GM12874 (cell line): Measurements from ENCODE around the gene FOXF2.

ENCODE experiments used
- TF ChIP-seq, protein P1 (sequence below): IDR thresholded peaks from 2 replicates; pipeline ENCODE4 v1.5.1; 2011; ENCODE audit warnings: low read depth, mild to moderate bottlenecking, control low read depth, low read length, moderate library complexity; ENCODE audit not compliant: insufficient read depth

Gene FOXF2

DNA sequence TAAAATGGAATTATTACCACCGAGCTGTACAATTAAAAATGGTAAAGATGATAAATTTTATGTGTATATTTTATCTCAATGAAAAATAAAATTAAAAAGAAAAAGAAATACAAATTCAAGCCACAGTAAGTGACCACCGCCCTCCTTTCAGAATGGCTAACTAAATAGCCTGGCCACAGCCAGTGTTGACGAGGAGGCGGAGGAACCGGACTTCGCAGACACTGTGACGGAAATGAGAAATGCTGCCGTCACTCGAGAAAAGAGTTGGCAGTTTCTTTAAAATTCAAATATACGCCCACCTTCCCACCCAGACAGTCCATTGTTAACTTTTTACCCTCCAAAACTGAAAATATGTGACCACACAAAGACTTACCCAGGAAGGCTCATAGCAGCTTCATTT lies 50.0 kb downstream of the FOXF2 start:
- TF ChIP-seq, protein P1, sequence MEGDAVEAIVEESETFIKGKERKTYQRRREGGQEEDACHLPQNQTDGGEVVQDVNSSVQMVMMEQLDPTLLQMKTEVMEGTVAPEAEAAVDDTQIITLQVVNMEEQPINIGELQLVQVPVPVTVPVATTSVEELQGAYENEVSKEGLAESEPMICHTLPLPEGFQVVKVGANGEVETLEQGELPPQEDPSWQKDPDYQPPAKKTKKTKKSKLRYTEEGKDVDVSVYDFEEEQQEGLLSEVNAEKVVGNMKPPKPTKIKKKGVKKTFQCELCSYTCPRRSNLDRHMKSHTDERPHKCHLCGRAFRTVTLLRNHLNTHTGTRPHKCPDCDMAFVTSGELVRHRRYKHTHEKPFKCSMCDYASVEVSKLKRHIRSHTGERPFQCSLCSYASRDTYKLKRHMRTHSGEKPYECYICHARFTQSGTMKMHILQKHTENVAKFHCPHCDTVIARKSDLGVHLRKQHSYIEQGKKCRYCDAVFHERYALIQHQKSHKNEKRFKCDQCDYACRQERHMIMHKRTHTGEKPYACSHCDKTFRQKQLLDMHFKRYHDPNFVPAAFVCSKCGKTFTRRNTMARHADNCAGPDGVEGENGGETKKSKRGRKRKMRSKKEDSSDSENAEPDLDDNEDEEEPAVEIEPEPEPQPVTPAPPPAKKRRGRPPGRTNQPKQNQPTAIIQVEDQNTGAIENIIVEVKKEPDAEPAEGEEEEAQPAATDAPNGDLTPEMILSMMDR: no peak

DNA sequence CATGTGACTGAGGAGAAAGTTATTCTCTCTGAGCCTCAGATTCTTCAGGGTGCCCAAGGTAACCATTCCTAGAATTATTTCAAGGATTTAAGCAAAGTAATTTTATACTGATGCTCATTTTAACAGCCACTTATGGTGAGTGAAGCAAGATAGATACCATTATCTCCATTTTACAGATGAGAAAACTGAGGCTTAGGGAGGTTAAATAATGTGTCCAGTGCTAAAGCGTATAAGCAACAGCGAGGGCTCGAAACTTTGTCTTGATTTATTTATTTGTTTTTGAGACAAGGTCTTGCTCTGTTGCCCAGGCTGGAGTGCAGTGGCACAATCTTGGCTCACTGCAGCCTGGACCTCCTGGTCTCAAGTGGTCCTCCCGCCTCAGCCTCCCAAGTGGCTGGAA lies 53.6 kb downstream of the FOXF2 start:
- TF ChIP-seq, protein P1: no peak
